GM20000 (cell line): ENCODE results near the gene DYSF.

Experiments
- DNase-seq: peaks from one replicate; pipeline ENCODE4 v3.0.0; 2012; ENCODE audit warnings: low spot score
- TF ChIP-seq, protein P1 (sequence below): IDR thresholded peaks from 2 replicates; pipeline ENCODE4 v1.5.1; 2012; ENCODE audit warnings: mild to moderate bottlenecking, control low read depth; ENCODE audit errors: extremely low read depth, missing control alignments

DYSF gene

GRCh38 chr2:71658771-71659170 is 205.4 kb downstream of the DYSF start:
- no peak for DNase-seq
- TF ChIP-seq, protein P1, sequence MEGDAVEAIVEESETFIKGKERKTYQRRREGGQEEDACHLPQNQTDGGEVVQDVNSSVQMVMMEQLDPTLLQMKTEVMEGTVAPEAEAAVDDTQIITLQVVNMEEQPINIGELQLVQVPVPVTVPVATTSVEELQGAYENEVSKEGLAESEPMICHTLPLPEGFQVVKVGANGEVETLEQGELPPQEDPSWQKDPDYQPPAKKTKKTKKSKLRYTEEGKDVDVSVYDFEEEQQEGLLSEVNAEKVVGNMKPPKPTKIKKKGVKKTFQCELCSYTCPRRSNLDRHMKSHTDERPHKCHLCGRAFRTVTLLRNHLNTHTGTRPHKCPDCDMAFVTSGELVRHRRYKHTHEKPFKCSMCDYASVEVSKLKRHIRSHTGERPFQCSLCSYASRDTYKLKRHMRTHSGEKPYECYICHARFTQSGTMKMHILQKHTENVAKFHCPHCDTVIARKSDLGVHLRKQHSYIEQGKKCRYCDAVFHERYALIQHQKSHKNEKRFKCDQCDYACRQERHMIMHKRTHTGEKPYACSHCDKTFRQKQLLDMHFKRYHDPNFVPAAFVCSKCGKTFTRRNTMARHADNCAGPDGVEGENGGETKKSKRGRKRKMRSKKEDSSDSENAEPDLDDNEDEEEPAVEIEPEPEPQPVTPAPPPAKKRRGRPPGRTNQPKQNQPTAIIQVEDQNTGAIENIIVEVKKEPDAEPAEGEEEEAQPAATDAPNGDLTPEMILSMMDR: no peak

DNA sequence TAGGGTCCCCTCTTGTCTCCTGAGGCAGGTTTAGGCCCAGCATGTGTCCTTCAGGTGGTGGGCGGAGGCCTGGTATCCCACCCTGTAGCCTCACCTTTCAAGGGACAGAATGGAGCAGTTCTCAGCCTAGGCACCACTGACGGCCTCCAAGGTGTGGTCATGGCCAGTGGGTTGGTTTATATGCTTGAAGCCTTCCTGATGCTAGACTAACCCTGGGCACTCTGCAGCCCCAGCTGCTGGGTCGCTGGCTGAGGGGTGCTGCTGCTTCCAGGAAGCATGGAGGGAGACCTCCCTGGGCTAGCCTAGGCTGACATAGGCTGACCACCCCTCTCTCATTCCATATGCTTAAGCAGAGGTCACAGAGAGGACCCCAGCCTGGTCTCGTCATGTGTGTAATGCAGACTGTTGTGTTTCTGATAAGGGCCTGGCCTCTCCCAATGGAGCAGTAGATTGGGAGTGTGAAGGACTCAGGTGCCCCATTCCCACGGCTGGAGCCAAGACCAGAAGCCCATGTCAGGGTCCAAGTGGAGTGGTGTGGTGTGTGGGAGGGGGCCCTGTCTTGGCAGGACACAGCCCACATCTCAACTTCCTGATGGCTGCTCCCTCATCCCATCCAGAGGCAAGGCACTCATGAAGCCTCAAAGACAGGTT is 206.6 kb downstream of the DYSF start:
- TF ChIP-seq, protein P1: no peak
- no peak for DNase-seq

GRCh38 chr2:71661782-71662181 is 208.4 kb downstream of the DYSF start:
- TF ChIP-seq, protein P1: no peak
- no peak for DNase-seq

DNA sequence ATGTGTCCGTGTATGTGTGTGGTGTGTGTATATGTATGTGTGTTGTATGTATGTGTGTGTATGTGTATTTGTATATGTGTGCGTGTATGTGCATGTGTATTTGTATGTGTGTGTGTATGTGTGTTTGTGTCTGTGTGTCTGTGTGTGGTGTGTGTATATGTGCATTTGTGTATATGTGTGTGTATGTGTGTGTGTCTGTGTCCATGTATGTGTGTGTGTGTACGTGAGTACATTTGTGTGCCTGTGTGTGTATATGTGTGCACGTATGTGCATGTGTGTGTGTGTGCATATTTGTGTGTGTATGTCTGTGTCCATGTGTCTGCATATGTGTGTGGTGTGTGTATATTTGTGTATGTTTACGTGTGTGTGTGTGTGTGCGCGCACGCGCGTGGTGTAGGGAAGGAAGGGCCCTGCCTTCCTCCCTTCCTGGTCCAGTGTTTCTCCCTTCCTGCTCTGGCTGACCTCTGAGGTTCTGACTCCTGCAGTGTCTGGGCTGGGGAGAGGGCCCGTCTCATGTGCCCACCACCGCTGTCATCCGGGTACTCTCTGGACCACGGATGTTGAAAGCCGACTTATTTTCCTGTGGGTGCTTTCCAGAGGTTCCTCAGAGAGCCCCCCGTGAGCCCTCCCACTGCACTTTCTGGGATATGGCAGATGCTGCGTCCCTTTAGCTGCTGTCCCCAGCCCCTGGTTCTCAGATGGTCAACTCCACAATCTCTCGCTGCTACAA is 209.5 kb downstream of the DYSF start:
- DNase-seq: no peak
- TF ChIP-seq, protein P1: no peak

DNA sequence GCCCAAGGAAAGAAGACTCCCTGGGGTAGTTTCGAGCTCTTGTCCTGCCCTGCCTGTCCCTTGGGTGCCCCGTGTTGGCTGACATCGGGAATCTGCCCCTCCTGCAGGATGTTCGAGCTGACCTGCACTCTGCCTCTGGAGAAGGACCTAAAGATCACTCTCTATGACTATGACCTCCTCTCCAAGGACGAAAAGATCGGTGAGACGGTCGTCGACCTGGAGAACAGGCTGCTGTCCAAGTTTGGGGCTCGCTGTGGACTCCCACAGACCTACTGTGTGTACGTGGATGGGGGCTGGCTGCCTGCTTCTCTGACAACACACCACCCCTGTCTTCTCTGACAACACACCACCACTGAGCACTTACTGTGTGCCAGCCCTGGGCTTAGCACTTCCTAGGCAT is 210.8 kb downstream of the DYSF start:
- DNase-seq: no peak
- TF ChIP-seq, protein P1: no peak

DNA sequence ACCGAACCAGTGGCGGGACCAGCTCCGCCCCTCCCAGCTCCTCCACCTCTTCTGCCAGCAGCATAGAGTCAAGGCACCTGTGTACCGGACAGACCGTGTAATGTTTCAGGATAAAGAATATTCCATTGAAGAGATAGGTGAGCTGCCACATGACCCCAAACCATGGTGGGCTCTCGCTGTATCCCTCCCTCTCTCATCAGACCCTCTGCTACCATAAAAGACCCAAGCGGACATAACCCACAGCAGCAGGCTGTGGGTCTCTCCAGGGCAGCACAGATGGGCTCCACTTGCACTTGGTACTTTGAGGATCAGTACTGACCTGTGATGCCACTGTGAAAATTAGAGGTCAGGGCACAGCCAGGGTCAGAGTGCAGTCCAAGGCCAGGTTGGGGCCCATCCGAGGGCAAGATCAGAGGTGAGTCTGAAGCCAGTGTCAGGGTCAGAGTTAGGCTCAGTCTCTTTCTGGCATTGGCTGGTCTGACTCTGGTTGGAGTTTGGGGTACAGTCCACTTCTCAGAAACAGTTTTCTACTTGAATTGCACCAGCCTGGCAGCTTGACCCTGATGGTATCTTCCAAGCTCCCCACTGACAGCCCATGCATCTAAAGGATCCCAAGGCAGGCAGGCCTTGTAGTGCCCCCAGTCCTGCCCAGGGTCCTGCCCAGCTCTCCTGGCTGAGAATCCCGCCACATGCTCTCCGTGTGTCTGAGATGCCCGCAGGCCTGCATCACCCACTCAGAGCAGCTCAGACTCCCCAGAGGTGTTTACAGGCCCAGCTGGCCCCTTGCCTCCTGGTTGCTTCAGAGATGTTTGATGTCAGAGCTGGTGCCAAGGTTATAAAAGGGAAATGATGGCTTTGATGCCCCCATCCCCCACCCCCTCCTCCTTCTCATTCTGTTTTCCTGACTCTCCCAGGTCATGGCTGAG is 212.1 kb downstream of the DYSF start:
- TF ChIP-seq, protein P1: no peak
- no peak for DNase-seq

GRCh38 chr2:71666094-71666474 is 212.7 kb downstream of the DYSF start:
- no peak for DNase-seq
- TF ChIP-seq, protein P1: no peak
